ENCODE measurements around the gene TRPM2. TPM values are rescaled to one million over a fixed set of nuclear protein-coding genes. Genes with fewer than 3 reads are reported as not detected.

The TRPM2 gene
- total RNA-seq, 3 donors from 2014 or later (not counting 1 experiment from before 2014, with no cell fraction given), result 21.7 to 70.5 (median 25.2) TPM

GRCh38 chr21:44483288-44484237 lies 130.1 kb downstream of the TRPM2 start:
- DNase-seq (no peak), ATAC-seq (no peak)
- Histone ChIP-seq H3K27me3 (ENCODE audit: control insufficient read depth, insufficient read depth, low read length) (no peaks in the 10 kb centered on the region), H3K4me1 (ENCODE audit: control insufficient read depth, insufficient read depth, low read length) (no peaks in the 10 kb centered on the region), H3K27ac (ENCODE audit: low read length) (no peak overlapping the region), H3K9me3 (ENCODE audit: control insufficient read depth, insufficient read depth, low read length) (no peaks in the 10 kb centered on the region), H3K36me3 (ENCODE audit: control insufficient read depth, insufficient read depth, low read length) (no peaks in the 10 kb centered on the region), H3K4me3 (ENCODE audit: low read length) (no peak overlapping the region)
- WGBS (ENCODE audit: insufficient coverage), result 77% methylated on average over 28 of the region's 28 CpGs
- no peak for TF ChIP-seq CTCF (IDR thresholded peaks at IDR 0.05)
- Mint-ChIP-seq H3K27ac (no peak overlapping the region), H3K27me3 (ENCODE audit: low read depth in 2 of 2) (peaks cover 11 to 12% of the 10 kb centered on the region in 2 donors), H3K4me3 (no peak overlapping the region), H3K36me3 (no peaks in the 10 kb centered on the region), H3K9me3 (no peaks in the 10 kb centered on the region), H3K4me1 (peaks cover 0 to 5% of the 10 kb centered on the region in 2 donors)
- intact Hi-C loops (cut with micrococcal nuclease), result loop anchor here (10.0 kb wide), 1 partner anchor 669 kb away; no protein-coding TSS in a partner anchor

GRCh38 chr21:44484498-44485253 lies 131.3 kb downstream of the TRPM2 start:
- no peak overlapping the region for H3K4me3 Mint-ChIP-seq
- peaks cover 11 to 12% of the 10 kb centered on the region in 2 donors for H3K27me3 Mint-ChIP-seq (ENCODE audit: low read depth in 2 of 2)
- H3K9me3 ChIP-seq (ENCODE audit: control insufficient read depth, insufficient read depth, low read length), result no peaks in the 10 kb centered on the region
- no peaks in the 10 kb centered on the region for H3K36me3 Mint-ChIP-seq
- intact Hi-C loops (cut with micrococcal nuclease), result loop anchor here (10.0 kb wide), 1 partner anchor 670 kb away; no protein-coding TSS in a partner anchor
- peaks cover 0 to 5% of the 10 kb centered on the region in 2 donors for H3K4me1 Mint-ChIP-seq
- no peaks in the 10 kb centered on the region for H3K36me3 ChIP-seq (ENCODE audit: control insufficient read depth, insufficient read depth, low read length)
- no peak overlapping the region for H3K4me3 ChIP-seq (ENCODE audit: low read length)
- H3K27me3 ChIP-seq (ENCODE audit: control insufficient read depth, insufficient read depth, low read length), result no peaks in the 10 kb centered on the region
- no peaks in the 10 kb centered on the region for H3K4me1 ChIP-seq (ENCODE audit: control insufficient read depth, insufficient read depth, low read length)
- no peak for ATAC-seq
- H3K27ac Mint-ChIP-seq, result no peak overlapping the region
- whole genome bisulfite sequencing (ENCODE audit: insufficient coverage), result 92% methylated on average over 43 of the region's 43 CpGs
- TF ChIP-seq CTCF (IDR thresholded peaks at IDR 0.05), result no peak
- no peak for DNase-seq
- no peaks in the 10 kb centered on the region for H3K9me3 Mint-ChIP-seq
- no peak overlapping the region for H3K27ac ChIP-seq (ENCODE audit: low read length)

- WGBS (ENCODE audit: insufficient coverage), result 86% methylated on average over 25 of the region's 25 CpGs
- Mint-ChIP-seq H3K27ac (no peak overlapping the region), H3K36me3 (no peaks in the 10 kb centered on the region), H3K4me3 (peak overlapping the region; percentile 42), H3K4me1 (peaks cover 0 to 5% of the 10 kb centered on the region in 2 donors), H3K9me3 (no peaks in the 10 kb centered on the region), H3K27me3 (ENCODE audit: low read depth in 2 of 2) (peaks cover 11 to 12% of the 10 kb centered on the region in 2 donors)
- H3K36me3 ChIP-seq (ENCODE audit: control insufficient read depth, insufficient read depth, low read length), result no peaks in the 10 kb centered on the region
- H3K27me3 ChIP-seq (ENCODE audit: control insufficient read depth, insufficient read depth, low read length), result no peaks in the 10 kb centered on the region
- TF ChIP-seq CTCF (IDR thresholded peaks at IDR 0.05), result no peak
- DNase-seq (peak in 1 of 2 donors; percentile 63), ATAC-seq (peak; percentile 85 to 89 (median 89))
- H3K4me3 ChIP-seq (ENCODE audit: low read length), result no peak overlapping the region
- H3K27ac ChIP-seq (ENCODE audit: low read length), result no peak overlapping the region
- no peaks in the 10 kb centered on the region for H3K4me1 ChIP-seq (ENCODE audit: control insufficient read depth, insufficient read depth, low read length)
- H3K9me3 ChIP-seq (ENCODE audit: control insufficient read depth, insufficient read depth, low read length), result no peaks in the 10 kb centered on the region
- intact Hi-C loops (cut with micrococcal nuclease), result loop anchor here (10.0 kb wide), 1 partner anchor 671 kb away; no protein-coding TSS in a partner anchor
Measured at GRCh38 chr21:44485254-44485793, 131.9 kb downstream of the TRPM2 start.
